Suprapubic skin (tissue), 4 donors: Measurements from ENCODE around the gene NSMCE1. TPM values are rescaled to one million over a fixed set of nuclear protein-coding genes. Genes with fewer than 3 reads are reported as not detected.

ENCODE experiments used
- DNase-seq, 2 donors: peaks; one replicate each; pipeline ENCODE4 v3.0.0-alpha.2; 2019; ENCODE audit warnings: low spot score in 2 of 2
- H3K27ac ChIP-seq: fragments of 200-600 bp; sonication (generic); one replicate; pipeline ENCODE4 v1.5.1; 2019
- H3K27me3 ChIP-seq: fragments of 200-600 bp; sonication (generic); one replicate; pipeline ENCODE4 v1.5.1; 2019
- H3K36me3 ChIP-seq: fragments of 200-600 bp; sonication (generic); one replicate; pipeline ENCODE4 v1.5.1; 2019
- H3K4me1 ChIP-seq: fragments of 200-600 bp; sonication (generic); one replicate; pipeline ENCODE4 v1.5.1; 2019
- H3K4me3 ChIP-seq: fragments of 200-600 bp; sonication (generic); one replicate; pipeline ENCODE4 v1.5.1; 2019; ENCODE audit warnings: mild to moderate bottlenecking
- H3K9me3 ChIP-seq: fragments of 200-600 bp; sonication (generic); one replicate; pipeline ENCODE4 v1.5.1; 2019
- CTCF ChIP-seq, 2 donors: fragments of 200-600 bp in 1 of 2; fragments of 450-650 bp in 1 of 2; sonication (generic) in 1 of 2; IDR thresholded peaks; one replicate each; pipeline ENCODE4 v1.5.1; 2016 to 2019; ENCODE audit warnings: antibody characterized with exemption in 2 of 2, mild to moderate bottlenecking in 1 of 2, moderate library complexity in 1 of 2
- EP300 ChIP-seq: sonication (generic); formaldehyde crosslinking; IDR thresholded peaks from one replicate; pipeline ENCODE4 v1.6.1; 2017; ENCODE audit warnings: antibody characterized with exemption
- POLR2A ChIP-seq, 2 donors: fragments of 450-650 bp; IDR thresholded peaks; one replicate each; pipeline ENCODE4 v1.6.1; 2017; ENCODE audit warnings: antibody characterized with exemption in 2 of 2, mild to moderate bottlenecking in 2 of 2, moderate library complexity in 2 of 2
- POLR2AphosphoS5 ChIP-seq, 3 donors: sonication (generic); formaldehyde crosslinking; IDR thresholded peaks; one replicate each; pipeline ENCODE4 v1.6.1; 2017; ENCODE audit warnings: antibody characterized with exemption in 3 of 3
- WGBS: methylation state at CpG from one replicate; pipeline ENCODE4 v1.1.5; 2018; 5-methylcytosine and 5-hydroxymethylcytosine counted together
- total RNA-seq, 4 donors: library from RNA; depleted of rRNA; stranded (reverse); fragments of >200 nt; gene quantifications; one replicate each; pipeline ENCODE4 v1.1.0, GENCODE V29; 2016

NSMCE1 gene
- total RNA-seq, 4 donors from 2014 or later, result 23.0 to 32.2 (median 29.3) TPM

GRCh38 chr16:27258241-27258734 lies 10.3 kb downstream of the NSMCE1 start:
- TF ChIP-seq EP300, result peak; percentile 53
- no peak for TF ChIP-seq CTCF (IDR thresholded peaks at IDR 0.05)
- no peaks in the 10 kb centered on the region for H3K9me3 ChIP-seq
- H3K4me1 ChIP-seq, result peaks cover 20% of the 10 kb centered on the region
- peak overlapping the region; percentile 1 for H3K27ac ChIP-seq
- no peak overlapping the region for H3K4me3 ChIP-seq
- no peak for DNase-seq
- 59% methylated on average over 3 of the region's 3 CpGs for WGBS
- no peaks in the 10 kb centered on the region for H3K27me3 ChIP-seq
- peaks cover 5% of the 10 kb centered on the region for H3K36me3 ChIP-seq

GRCh38 chr16:27257271-27257670 lies 11.3 kb downstream of the NSMCE1 start:
- Histone ChIP-seq H3K36me3 (peaks cover 5% of the 10 kb centered on the region), H3K27ac (peak overlapping the region; percentile 1), H3K9me3 (no peaks in the 10 kb centered on the region), H3K27me3 (no peaks in the 10 kb centered on the region), H3K4me1 (peaks cover 21% of the 10 kb centered on the region), H3K4me3 (no peak overlapping the region)
- no peak for DNase-seq
- 92% methylated on average over 14 of the region's 14 CpGs for WGBS
- TF ChIP-seq CTCF (IDR thresholded peaks at IDR 0.05) (no peak), POLR2A (IDR thresholded peaks at IDR 0.05) (no peak), EP300 (no peak), POLR2AphosphoS5 (IDR thresholded peaks at IDR 0.05) (no peak)

- no peak for TF ChIP-seq POLR2AphosphoS5 (IDR thresholded peaks at IDR 0.05)
- TF ChIP-seq EP300, result no peak
- TF ChIP-seq POLR2A (IDR thresholded peaks at IDR 0.05), result no peak
- no peak for TF ChIP-seq CTCF (IDR thresholded peaks at IDR 0.05)
- Histone ChIP-seq H3K4me3 (no peak overlapping the region), H3K4me1 (peaks cover 21% of the 10 kb centered on the region), H3K9me3 (no peaks in the 10 kb centered on the region), H3K27ac (no peak overlapping the region), H3K27me3 (no peaks in the 10 kb centered on the region), H3K36me3 (peaks cover 5% of the 10 kb centered on the region)
- WGBS, result 96% methylated on average over 3 of the region's 3 CpGs
- no peak for DNase-seq
Measured at GRCh38 chr16:27256861-27257260, 11.7 kb downstream of the NSMCE1 start.

- no peak for DNase-seq
- Histone ChIP-seq H3K36me3 (peaks cover 5% of the 10 kb centered on the region), H3K4me1 (peaks cover 21% of the 10 kb centered on the region), H3K4me3 (no peak overlapping the region), H3K9me3 (no peaks in the 10 kb centered on the region), H3K27me3 (no peaks in the 10 kb centered on the region), H3K27ac (peak overlapping the region; percentile 55)
- TF ChIP-seq POLR2A (IDR thresholded peaks at IDR 0.05) (no peak), POLR2AphosphoS5 (IDR thresholded peaks at IDR 0.05) (no peak), CTCF (IDR thresholded peaks at IDR 0.05) (no peak)
- WGBS, result 88% methylated on average over 3 of the region's 3 CpGs
Measured at GRCh38 chr16:27254262-27254811, 14.2 kb downstream of the NSMCE1 start.

GRCh38 chr16:27253526-27253930 lies 15.0 kb downstream of the NSMCE1 start:
- WGBS, result 78% methylated on average over 6 of the region's 6 CpGs
- no peaks in the 10 kb centered on the region for H3K9me3 ChIP-seq
- TF ChIP-seq EP300 (no peak), POLR2AphosphoS5 (IDR thresholded peaks at IDR 0.05) (no peak), CTCF (IDR thresholded peaks at IDR 0.05) (no peak), POLR2A (IDR thresholded peaks at IDR 0.05) (no peak)
- H3K4me1 ChIP-seq, result peaks cover 19% of the 10 kb centered on the region
- no peaks in the 10 kb centered on the region for H3K27me3 ChIP-seq
- DNase-seq, result no peak
- no peak overlapping the region for H3K4me3 ChIP-seq
- peak overlapping the region; percentile 55 for H3K27ac ChIP-seq
- H3K36me3 ChIP-seq, result peaks cover 5% of the 10 kb centered on the region
